ENCODE data around the gene PDE11A.

PDE11A gene

GRCh38 chr2:177694348-177694747 lies 378.2 kb downstream of the PDE11A start:
- no peak for DNase-seq (ENCODE audit: low read depth, low spot score)

DNA sequence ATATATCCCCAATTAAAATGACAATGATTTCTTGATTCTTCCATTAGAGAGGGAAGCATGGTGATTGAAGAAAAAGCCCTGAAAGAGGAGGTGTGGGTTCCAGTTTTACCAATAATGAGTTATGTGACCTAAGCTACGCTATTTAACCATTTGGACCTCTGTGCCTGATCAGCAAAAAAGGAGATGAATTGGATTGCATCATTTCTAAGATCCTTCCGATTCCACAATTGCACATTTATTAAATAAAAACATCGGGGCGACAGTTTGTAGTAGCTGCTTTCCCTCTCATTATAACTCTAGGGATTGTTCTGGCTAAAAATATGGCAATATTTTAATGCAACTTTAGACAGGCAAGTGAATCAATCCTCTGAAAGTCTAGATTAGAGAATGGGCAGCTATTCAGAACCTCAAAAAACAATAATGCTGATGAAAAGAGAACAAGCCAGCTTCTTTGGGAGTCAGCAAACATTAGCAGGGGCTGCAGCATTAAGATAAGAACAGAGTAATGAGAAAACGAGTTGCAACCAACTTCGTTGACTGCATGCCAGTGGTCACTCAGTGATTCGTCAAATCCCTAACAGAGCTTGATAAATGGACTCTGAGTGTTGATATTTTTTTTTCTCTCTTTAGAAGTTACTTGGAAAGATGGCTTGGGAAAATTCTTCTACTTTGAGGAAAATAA lies 378.8 kb downstream of the PDE11A start:
- peak; percentile 65 for DNase-seq (ENCODE audit: low read depth, low spot score)

DNA sequence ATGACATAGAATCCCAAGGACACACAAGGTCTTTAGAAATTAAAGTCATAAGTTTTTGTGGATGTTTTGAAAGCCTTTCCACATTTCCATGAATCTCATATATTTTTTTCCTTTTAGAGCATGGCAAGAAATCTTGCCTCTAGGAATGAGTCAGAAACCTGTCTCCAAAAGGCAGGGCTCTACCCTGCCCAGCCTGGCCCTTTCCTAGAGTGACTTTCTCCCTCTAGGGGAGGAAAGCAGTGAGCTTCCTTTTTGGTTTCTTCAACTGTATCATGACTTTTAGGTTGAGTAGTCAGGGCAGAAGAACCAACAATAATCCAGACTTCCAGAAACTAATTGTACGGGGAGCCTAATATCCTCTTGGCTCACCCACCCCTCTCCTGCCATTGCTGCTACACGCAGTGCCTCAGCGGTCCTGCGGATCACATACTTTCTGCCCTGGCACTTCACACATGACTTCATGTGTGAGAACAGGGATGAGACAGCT lies 379.8 kb downstream of the PDE11A start:
- peak; percentile 45 for DNase-seq (ENCODE audit: low read depth, low spot score)

- DNase-seq (ENCODE audit: low read depth, low spot score): peak; percentile 5
Measured at GRCh38 chr2:177692042-177692782, 380.4 kb downstream of the PDE11A start.

GRCh38 chr2:177691177-177691576 lies 381.4 kb downstream of the PDE11A start:
- no peak for DNase-seq (ENCODE audit: low read depth, low spot score)

GRCh38 chr2:177689623-177690022 lies 383.0 kb downstream of the PDE11A start:
- DNase-seq (ENCODE audit: low read depth, low spot score): peak; percentile 66

DNA sequence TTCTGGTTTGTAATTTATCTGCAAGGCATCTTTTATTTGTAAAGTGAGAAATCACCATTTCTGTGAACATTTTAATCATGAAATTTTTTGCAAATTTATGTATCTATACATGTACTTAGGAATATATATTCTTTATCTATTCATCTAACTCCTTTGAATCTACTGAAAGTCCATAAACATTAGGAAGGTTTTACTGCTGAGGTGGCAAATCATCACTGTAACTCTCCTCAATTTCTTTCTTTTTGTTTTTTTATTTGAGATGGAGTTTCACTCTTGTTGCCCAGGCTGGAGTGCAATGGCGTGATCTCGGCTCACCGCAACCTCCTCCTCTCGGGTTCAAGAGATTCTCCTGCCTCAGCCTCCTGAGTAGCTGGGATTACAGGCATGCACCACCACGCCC lies 383.7 kb downstream of the PDE11A start:
- DNase-seq (ENCODE audit: low read depth, low spot score): no peak

DNA sequence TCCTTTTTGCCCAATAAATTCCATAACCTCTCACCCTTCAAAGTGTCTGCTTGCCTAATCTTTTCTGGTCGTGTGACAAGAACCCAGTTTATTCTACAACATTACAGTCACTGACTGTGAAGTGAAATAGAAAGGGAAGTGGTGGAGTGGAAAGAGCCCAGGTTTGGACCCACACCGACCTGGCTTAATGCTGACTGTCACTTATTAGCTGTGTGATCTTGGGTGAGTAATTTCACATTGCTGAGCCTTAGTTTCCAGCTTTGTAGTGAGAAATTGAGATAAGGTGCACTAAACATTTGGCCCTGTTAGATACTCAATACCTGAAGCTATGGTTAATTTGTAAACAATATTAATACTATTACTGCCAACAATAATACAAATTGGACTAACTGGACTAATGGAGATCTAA lies 388.9 kb downstream of the PDE11A start:
- no peak for DNase-seq (ENCODE audit: low read depth, low spot score)

DNA sequence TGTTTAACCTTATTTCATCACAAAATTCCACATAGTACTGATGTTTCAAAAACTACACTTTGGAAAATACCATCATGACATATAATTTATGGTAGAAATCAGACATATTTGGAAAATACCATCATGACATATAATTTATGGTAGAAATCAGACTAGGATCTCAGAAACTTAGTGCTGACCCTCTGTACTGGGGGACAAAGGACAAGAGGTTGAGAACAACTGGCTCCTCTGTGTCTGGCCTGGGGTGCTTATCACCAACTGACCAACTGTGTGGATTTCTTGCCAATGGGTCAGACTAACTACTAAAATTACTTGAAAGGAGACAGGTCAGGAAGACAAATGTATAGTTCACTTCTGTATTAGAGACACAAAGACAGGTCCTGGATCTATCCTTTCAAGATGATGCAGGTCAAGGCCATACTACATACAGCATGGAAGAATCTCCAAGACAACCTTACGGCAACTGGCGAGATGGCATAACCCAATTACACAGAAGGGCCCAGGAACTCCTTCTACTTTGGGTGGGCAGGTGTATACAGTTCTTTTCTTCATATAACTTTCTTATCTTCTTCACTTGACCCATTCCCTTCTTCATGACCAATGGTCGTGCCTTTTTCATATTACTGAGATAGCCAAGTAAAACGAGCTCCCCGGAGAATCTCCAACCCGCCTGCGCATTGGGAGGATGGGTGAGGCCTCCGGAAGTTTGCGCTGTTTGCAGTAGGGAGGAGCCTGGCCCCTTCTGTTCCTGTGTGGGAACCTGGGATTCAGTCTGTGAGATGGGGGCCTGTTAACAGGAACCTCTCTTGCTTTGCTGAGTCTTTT lies 389.5 kb downstream of the PDE11A start:
- no peak for DNase-seq (ENCODE audit: low read depth, low spot score)

DNA sequence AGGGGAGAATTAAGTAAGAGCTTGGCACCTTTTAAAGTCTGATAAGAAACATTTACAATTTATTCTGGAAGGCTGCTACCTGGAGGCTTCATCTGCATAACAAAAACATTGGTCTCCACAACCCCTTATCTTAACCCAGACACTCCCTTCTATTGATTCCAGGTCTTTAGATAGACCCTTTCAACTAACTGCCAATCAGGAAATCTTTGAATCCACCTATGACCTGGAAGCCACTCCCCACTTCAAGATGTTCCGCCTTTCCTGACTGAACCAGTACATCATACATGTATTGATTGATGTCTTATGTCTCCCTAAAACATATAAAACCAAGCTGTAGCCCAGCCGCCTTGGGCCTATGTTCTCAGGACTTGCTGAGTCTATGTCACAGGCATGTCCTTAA lies 390.6 kb downstream of the PDE11A start:
- DNase-seq (ENCODE audit: low read depth, low spot score): no peak

DNA sequence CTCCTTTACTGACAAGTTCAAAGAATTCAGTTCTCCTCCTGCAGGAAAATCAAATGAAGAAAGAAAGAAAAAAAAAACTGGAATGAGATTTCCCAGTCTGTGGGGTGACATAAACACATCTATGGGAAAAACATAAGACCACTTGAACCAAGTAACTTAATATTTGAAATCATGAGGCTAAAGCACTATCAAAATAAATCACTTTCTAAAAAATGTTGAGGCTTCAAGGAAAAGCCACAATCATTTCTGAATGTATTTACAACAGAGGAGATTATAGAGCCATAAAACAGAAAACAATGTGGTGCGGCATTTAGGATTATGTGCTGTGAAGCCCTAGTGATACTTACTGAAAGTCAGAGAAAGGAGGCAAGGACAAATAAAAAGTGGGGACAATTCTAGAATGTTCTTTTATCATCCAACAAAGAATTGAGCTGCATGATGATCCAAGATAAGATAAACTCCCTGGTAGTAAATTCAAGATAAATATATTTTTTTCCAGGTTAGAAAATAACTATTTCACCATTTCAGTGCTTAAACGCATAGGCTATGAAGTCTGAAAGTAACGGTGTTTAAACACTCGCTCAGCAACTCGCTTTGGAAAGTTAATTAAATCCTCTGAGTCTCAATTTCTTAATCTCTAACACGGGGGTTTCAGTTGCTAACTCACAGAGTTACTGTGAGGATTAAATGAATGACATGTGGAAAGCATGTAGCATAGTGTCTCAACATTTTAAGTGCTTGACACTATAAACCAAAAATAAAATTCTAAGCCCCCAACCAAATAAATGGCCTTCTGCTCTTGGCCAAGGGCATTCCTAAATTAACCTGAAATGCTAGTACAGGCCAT lies 391.5 kb downstream of the PDE11A start:
- DNase-seq (ENCODE audit: low read depth, low spot score): no peak

- DNase-seq (ENCODE audit: low read depth, low spot score): no peak
Measured at GRCh38 chr2:177679611-177680605, 392.7 kb downstream of the PDE11A start.

DNA sequence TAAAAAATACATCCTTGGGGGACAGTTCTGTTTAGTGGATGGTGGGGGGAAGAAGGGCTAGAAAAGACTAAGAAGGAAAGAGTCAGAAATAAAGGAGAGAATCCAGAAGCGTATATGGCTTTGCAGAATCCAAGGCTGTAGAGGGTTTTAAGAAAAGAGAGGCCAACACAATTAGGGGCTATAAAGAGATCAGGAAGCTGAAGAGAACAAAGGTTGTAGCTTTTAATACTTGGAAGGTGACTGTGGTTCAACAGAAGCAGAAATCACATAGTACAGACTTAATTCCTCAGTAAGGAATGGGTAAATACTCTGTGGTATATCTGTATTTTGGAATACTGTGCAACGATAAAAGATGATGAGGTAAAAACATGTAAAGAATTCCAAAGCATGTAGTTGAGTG lies 393.6 kb downstream of the PDE11A start:
- no peak for DNase-seq (ENCODE audit: low read depth, low spot score)

DNA sequence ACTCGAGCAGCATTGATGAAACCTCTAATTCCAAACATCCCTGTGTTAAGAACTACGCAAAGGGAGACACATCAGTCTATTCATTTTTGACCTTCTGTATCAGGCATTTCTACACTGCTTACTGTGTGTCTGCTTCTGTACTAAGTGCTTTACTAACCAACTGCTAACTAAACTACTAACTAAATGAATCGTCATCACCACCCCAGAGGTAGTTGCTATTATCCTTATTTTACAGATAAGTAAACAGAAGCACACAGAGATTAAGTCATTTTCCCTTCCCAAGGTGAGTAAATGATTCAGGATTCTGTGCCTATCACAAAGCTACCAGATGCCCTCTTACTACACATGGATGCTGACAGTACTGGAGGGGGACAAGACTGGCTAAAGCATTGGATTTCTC lies 395.9 kb downstream of the PDE11A start:
- no peak for DNase-seq (ENCODE audit: low read depth, low spot score)

GRCh38 chr2:177675825-177676224 lies 396.8 kb downstream of the PDE11A start:
- no peak for DNase-seq (ENCODE audit: low read depth, low spot score)

- no peak for DNase-seq (ENCODE audit: low read depth, low spot score)
Measured at GRCh38 chr2:177675350-177675821, 397.2 kb downstream of the PDE11A start.

GRCh38 chr2:177673602-177674595 lies 398.7 kb downstream of the PDE11A start:
- no peak for DNase-seq (ENCODE audit: low read depth, low spot score)

- DNase-seq (ENCODE audit: low read depth, low spot score): no peak
Measured at GRCh38 chr2:177671662-177672061, 400.9 kb downstream of the PDE11A start.

Data from astrocyte of the hippocampus (primary cell).